HG03565 (cell line): ENCODE measurements around the gene SPRED1.

Experiments used
- ATAC-seq: cut with Tn5 transposase; IDR thresholded peaks from one replicate; pipeline ENCODE4 v1.9.1; 2021; ENCODE audit warnings: mild to moderate bottlenecking, moderate library complexity; ENCODE audit not compliant: unreplicated experiment

Gene SPRED1

GRCh38 chr15:38335116-38335515 is 82.5 kb downstream of the SPRED1 start:
- no peak for ATAC-seq

- ATAC-seq, result no peak
Observed at GRCh38 chr15:38344351-38344750, 91.7 kb downstream of the SPRED1 start.

GRCh38 chr15:38349251-38349650 is 96.6 kb downstream of the SPRED1 start:
- no peak for ATAC-seq

- ATAC-seq, result no peak
Observed at GRCh38 chr15:38351466-38351865, 98.8 kb downstream of the SPRED1 start.

GRCh38 chr15:38354315-38354929 is 101.8 kb downstream of the SPRED1 start:
- no peak for ATAC-seq

- ATAC-seq, result no peak
Observed at GRCh38 chr15:38362355-38362754, 109.7 kb downstream of the SPRED1 start.

GRCh38 chr15:38367476-38367875 is 114.8 kb downstream of the SPRED1 start:
- ATAC-seq, result no peak

GRCh38 chr15:38369936-38370478 is 117.4 kb downstream of the SPRED1 start:
- no peak for ATAC-seq

GRCh38 chr15:38373016-38373415 is 120.4 kb downstream of the SPRED1 start:
- no peak for ATAC-seq

- ATAC-seq, result no peak
Observed at GRCh38 chr15:38374029-38374428, 121.4 kb downstream of the SPRED1 start.

GRCh38 chr15:38374556-38374955 is 121.9 kb downstream of the SPRED1 start:
- ATAC-seq, result no peak

- ATAC-seq, result no peak
Observed at GRCh38 chr15:38376081-38376480, 123.4 kb downstream of the SPRED1 start.

GRCh38 chr15:38377636-38378035 is 125.0 kb downstream of the SPRED1 start:
- ATAC-seq, result no peak

- no peak for ATAC-seq
Observed at GRCh38 chr15:38378161-38378560, 125.5 kb downstream of the SPRED1 start.

- ATAC-seq, result peak; percentile 89
Observed at GRCh38 chr15:38389924-38390542, 137.4 kb downstream of the SPRED1 start.

- no peak for ATAC-seq
Observed at GRCh38 chr15:38391191-38391590, 138.6 kb downstream of the SPRED1 start.

GRCh38 chr15:38398134-38398533 is 145.5 kb downstream of the SPRED1 start:
- ATAC-seq, result no peak

- no peak for ATAC-seq
Observed at GRCh38 chr15:38401106-38401505, 148.5 kb downstream of the SPRED1 start.

GRCh38 chr15:38401701-38402100 is 149.1 kb downstream of the SPRED1 start:
- ATAC-seq, result no peak

- no peak for ATAC-seq
Observed at GRCh38 chr15:38406436-38406835, 153.8 kb downstream of the SPRED1 start.
